Skin of body (tissue), 2 donors: ENCODE measurements around the gene CCM2L. TPM values are rescaled to one million over a fixed set of nuclear protein-coding genes. Genes with fewer than 3 reads are reported as not detected.

Source experiments
- small RNA-seq: library from RNA; depleted of rRNA; stranded (forward); fragments of <200 nt; gene quantifications from one replicate; pipeline ENCODE3, GENCODE V24; 2014; ENCODE audit warnings: low replicate concordance
- total RNA-seq: library from RNA; depleted of rRNA; stranded (reverse); fragments of >200 nt; gene quantifications from one replicate; pipeline ENCODE4 v1.2.3, GENCODE V29; 2014

CCM2L gene
- total RNA-seq, 1 donor from 2014 or later = 3.0 TPM

Small RNAs within 50 kb of the gene (small RNA-seq; reads per million reads assigned to genes)
- gene RNA5SP481 (0.07 reads per million), gene RNA5SP482 (not detected)

Other genes with a start within 250 kb of the CCM2L start
- 6.1 TPM for gene MYLK2, start 191.1 kb upstream of the CCM2L start, total RNA-seq
- 1.4 TPM for gene FOXS1, start 164.8 kb upstream of the CCM2L start, total RNA-seq
- gene DUSP15, start 139.9 kb upstream of the CCM2L start, total RNA-seq = 3.2 TPM
- gene TTLL9, start 139.8 kb upstream of the CCM2L start, total RNA-seq = 0.30 TPM
- 4.4 TPM for gene PDRG1, start 58.4 kb upstream of the CCM2L start, total RNA-seq
- not detected for gene XKR7, start 42.3 kb upstream of the CCM2L start, total RNA-seq
- 11.5 TPM for gene HCK, start 41.8 kb downstream of the CCM2L start, total RNA-seq
- gene TM9SF4, start 99.3 kb downstream of the CCM2L start, total RNA-seq = 23.8 TPM
- gene PLAGL2, start 197.3 kb downstream of the CCM2L start, total RNA-seq = 6.4 TPM
- 21.4 TPM for gene POFUT1, start 197.4 kb downstream of the CCM2L start, total RNA-seq